GM19438 (cell line): Measurements from ENCODE around the gene RELCH.

ENCODE experiments used
- ATAC-seq: cut with Tn5 transposase; IDR thresholded peaks from one replicate; pipeline ENCODE4 v1.9.1; 2021; ENCODE audit warnings: low read depth; ENCODE audit not compliant: unreplicated experiment

RELCH gene

GRCh38 chr18:62335494-62335893 is 148.4 kb downstream of the RELCH start:
- ATAC-seq: no peak

GRCh38 chr18:62336618-62337017 is 149.6 kb downstream of the RELCH start:
- no peak for ATAC-seq

GRCh38 chr18:62337336-62337735 is 150.3 kb downstream of the RELCH start:
- no peak for ATAC-seq

GRCh38 chr18:62338446-62339105 is 151.5 kb downstream of the RELCH start:
- ATAC-seq: no peak

- no peak for ATAC-seq
Observed at GRCh38 chr18:62339106-62339988, 152.3 kb downstream of the RELCH start.

- no peak for ATAC-seq
Observed at GRCh38 chr18:62340996-62341395, 153.9 kb downstream of the RELCH start.

- ATAC-seq: no peak
Observed at GRCh38 chr18:62341473-62341872, 154.4 kb downstream of the RELCH start.

GRCh38 chr18:62342884-62343283 is 155.8 kb downstream of the RELCH start:
- ATAC-seq: no peak

GRCh38 chr18:62343316-62343715 is 156.3 kb downstream of the RELCH start:
- ATAC-seq: no peak

GRCh38 chr18:62345909-62346308 is 158.9 kb downstream of the RELCH start:
- ATAC-seq: no peak

GRCh38 chr18:62346333-62347088 is 159.5 kb downstream of the RELCH start:
- ATAC-seq: no peak

GRCh38 chr18:62347089-62347506 is 160.0 kb downstream of the RELCH start:
- ATAC-seq: no peak

GRCh38 chr18:62348474-62348873 is 161.4 kb downstream of the RELCH start:
- ATAC-seq: no peak

GRCh38 chr18:62353170-62353569 is 166.1 kb downstream of the RELCH start:
- no peak for ATAC-seq

GRCh38 chr18:62354151-62354550 is 167.1 kb downstream of the RELCH start:
- ATAC-seq: no peak

- no peak for ATAC-seq
Observed at GRCh38 chr18:62357079-62357719, 170.1 kb downstream of the RELCH start.
